GM13976 (cell line): ENCODE measurements around the gene GMNN.
"Not testable (repeated sequence)": the region's sequence is repeated elsewhere in the genome, so short reads cannot be mapped to it uniquely, and the experiment has no call there.

ENCODE experiments used
- DNase-seq: peaks from one replicate; pipeline ENCODE4 v3.0.0; 2012; ENCODE audit warnings: low spot score
- in situ Hi-C: fragments of 300-500 bp; cut with MboI; formaldehyde crosslinking; loops from one replicate; pipeline ENCODE4 v1.12.0; 2022; ENCODE audit warnings: low sequenced_read_pairs, mixed read lengths, inconsistent platforms; ENCODE audit not compliant: unreplicated experiment
- TF ChIP-seq, protein P1 (sequence below): IDR thresholded peaks from 2 replicates; pipeline ENCODE4 v1.5.1; 2012; ENCODE audit warnings: borderline replicate concordance, mild to moderate bottlenecking; ENCODE audit not compliant: insufficient read depth; ENCODE audit errors: extremely low read depth, missing control alignments, control extremely low read depth

The GMNN gene

GRCh38 chr6:24753545-24753944, 21.2 kb upstream of the GMNN start:
- DNase-seq, result no peak
- TF ChIP-seq, protein P1, sequence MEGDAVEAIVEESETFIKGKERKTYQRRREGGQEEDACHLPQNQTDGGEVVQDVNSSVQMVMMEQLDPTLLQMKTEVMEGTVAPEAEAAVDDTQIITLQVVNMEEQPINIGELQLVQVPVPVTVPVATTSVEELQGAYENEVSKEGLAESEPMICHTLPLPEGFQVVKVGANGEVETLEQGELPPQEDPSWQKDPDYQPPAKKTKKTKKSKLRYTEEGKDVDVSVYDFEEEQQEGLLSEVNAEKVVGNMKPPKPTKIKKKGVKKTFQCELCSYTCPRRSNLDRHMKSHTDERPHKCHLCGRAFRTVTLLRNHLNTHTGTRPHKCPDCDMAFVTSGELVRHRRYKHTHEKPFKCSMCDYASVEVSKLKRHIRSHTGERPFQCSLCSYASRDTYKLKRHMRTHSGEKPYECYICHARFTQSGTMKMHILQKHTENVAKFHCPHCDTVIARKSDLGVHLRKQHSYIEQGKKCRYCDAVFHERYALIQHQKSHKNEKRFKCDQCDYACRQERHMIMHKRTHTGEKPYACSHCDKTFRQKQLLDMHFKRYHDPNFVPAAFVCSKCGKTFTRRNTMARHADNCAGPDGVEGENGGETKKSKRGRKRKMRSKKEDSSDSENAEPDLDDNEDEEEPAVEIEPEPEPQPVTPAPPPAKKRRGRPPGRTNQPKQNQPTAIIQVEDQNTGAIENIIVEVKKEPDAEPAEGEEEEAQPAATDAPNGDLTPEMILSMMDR, result no peak
- in situ Hi-C loops, result no loop called here

- DNase-seq, in situ Hi-C loops: not testable (repeated sequence)
Measured at GRCh38 chr6:24754378-24754777, 20.4 kb upstream of the GMNN start.

GRCh38 chr6:24755279-24755678, 19.5 kb upstream of the GMNN start:
- in situ Hi-C loops, result no loop called here
- TF ChIP-seq, protein P1, result no peak

GRCh38 chr6:24757611-24758010, 17.1 kb upstream of the GMNN start:
- TF ChIP-seq, protein P1, result no peak
- no peak for DNase-seq
- in situ Hi-C loops, result no loop called here

More at GRCh38 chr6:24755279-24755678, 19.5 kb upstream of the GMNN start:
- DNase-seq, result no peak

DNA sequence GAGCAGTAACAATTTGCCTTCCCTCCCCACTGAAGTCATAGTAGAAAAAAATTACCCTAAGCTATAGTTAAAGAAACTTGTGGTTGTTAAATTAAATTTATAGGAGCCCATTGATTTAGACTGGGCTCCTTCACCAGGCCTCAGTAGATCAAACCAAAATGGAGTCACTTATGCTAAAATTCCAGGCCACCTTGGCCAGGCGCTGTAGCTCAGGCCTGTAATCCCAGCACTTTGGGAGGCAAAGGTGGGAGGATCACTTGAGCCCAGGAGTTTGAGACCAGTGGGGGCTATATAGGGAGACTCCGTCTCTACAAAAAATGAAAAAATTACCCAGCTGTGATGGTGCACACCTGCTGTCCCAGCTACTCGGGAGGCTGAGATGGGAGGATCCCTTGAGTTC, 15.0 kb upstream of the GMNN start:
- DNase-seq, result no peak
- in situ Hi-C loops, result loop anchor here (10.0 kb wide), 1 partner anchor 175 kb away; no protein-coding TSS in a partner anchor
- TF ChIP-seq, protein P1, result no peak

- no peak for DNase-seq
Measured at GRCh38 chr6:24760210-24760609, 14.5 kb upstream of the GMNN start.

DNA sequence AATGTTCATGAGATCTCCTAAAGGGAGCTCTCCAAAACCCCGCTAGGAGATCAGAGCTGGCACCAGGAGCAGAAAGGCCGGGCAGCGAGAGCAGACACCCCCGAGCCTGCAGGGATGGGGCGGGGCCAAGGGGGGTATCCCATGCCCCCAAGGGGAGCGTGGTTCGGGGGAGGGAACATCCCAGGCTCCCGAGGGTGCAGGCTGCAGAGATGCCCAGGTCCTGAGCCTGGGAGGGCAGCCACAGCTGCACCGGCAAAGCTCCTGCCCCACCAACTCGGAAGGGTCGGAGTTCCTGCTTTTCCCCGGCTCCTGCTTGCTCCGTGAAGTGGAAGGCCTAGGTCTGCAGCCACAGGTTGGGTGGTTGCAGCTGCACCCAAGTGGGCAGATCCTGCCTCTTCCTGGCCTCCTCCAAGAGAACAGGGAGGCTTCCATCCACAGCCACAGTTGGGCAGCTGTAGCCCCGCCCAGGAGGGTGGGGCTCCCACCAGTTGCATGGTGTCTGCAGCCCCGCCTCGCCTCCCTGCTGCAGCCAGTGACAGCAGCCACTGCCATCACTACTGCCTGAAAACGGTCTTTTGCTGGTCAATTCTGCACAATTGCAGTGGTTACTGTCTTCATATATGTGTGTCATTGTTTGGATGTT, 13.4 kb upstream of the GMNN start:
- TF ChIP-seq, protein P1, result no peak
- peak; percentile 31 for DNase-seq
- in situ Hi-C loops, result loop anchor here (10.0 kb wide), 1 partner anchor 177 kb away; no protein-coding TSS in a partner anchor

More at GRCh38 chr6:24760210-24760609, 14.5 kb upstream of the GMNN start:
- in situ Hi-C loops, result loop anchor here (10.0 kb wide), 1 partner anchor 175 kb away; no protein-coding TSS in a partner anchor
- TF ChIP-seq, protein P1, result no peak
